Naive thymus-derived CD4-positive, alpha-beta T cell (primary cell): Measurements from ENCODE around the gene KIRREL2. TPM values are rescaled to one million over a fixed set of nuclear protein-coding genes. Genes with fewer than 3 reads are reported as not detected.

Experiments used
- ATAC-seq: fragments of 150-1000 bp; cut with Tn5 transposase; 2 replicates; pipeline ENCODE4 v1.10.0; 2021; ENCODE audit warnings: mild to moderate bottlenecking, moderate library complexity
- CTCF ChIA-PET: fragments of 350-600 bp; sonication (Branson Sonifier 250); formaldehyde crosslinking; loops from one replicate; lab custom pipeline; 2021; ENCODE audit warnings: antibody characterized with exemption; lab: Charles Lee
- POLR2A ChIA-PET: fragments of 350-600 bp; sonication (Branson Sonifier 250); formaldehyde crosslinking; loops from one replicate; lab custom pipeline; 2021; ENCODE audit warnings: antibody characterized with exemption, inconsistent platforms; lab: Charles Lee
- DNase-seq, 9 donors: peaks; one replicate each; pipeline versions ENCODE4 v3.0.0 to v3.0.0-alpha.2; 2020 to 2022; ENCODE audit warnings: mixed read lengths in 1 of 9
- H3K27ac ChIP-seq: one replicate; pipeline ENCODE4 v1.7.0; 2013; ENCODE audit warnings: mild to moderate bottlenecking, low read depth, low read length, moderate library complexity
- H3K27me3 ChIP-seq, 2 donors: one replicate each; pipeline ENCODE4 v1.7.0; 2013; ENCODE audit warnings: low read length in 2 of 2, mild to moderate bottlenecking in 2 of 2, moderate library complexity in 2 of 2; ENCODE audit not compliant: control insufficient read depth in 2 of 2, insufficient read depth in 2 of 2
- H3K36me3 ChIP-seq, 3 experiments: 1 replicate in 2 of 3; 2 replicates in 1 of 3; pipeline ENCODE4 v1.7.0; 2013; ENCODE audit warnings: low read length in 3 of 3, mild to moderate bottlenecking in 3 of 3, moderate library complexity in 1 of 3; ENCODE audit not compliant: insufficient read depth in 3 of 3, control insufficient read depth in 2 of 3
- H3K4me1 ChIP-seq, 2 donors: one replicate each; pipeline ENCODE4 v1.7.0; 2013; ENCODE audit warnings: low read length in 2 of 2, mild to moderate bottlenecking in 2 of 2, moderate library complexity in 1 of 2; ENCODE audit not compliant: control insufficient read depth in 2 of 2, insufficient read depth in 2 of 2
- H3K4me3 ChIP-seq: 2 replicates; pipeline ENCODE4 v1.7.0; 2013; ENCODE audit warnings: mild to moderate bottlenecking, low read length
- H3K9me3 ChIP-seq, 3 experiments: 1 replicate in 2 of 3; 2 replicates in 1 of 3; pipeline ENCODE4 v1.7.0; 2013; ENCODE audit warnings: low read length in 3 of 3; ENCODE audit not compliant: control insufficient read depth in 2 of 3
- H3K27ac Mint-ChIP-seq, 9 donors: one replicate each; pipeline ENCODE4 v1.8.0; 2020 to 2022; ENCODE audit warnings: mixed read lengths in 9 of 9, mild to moderate bottlenecking in 8 of 9, moderate library complexity in 5 of 9, inconsistent platforms in 2 of 9
- H3K27me3 Mint-ChIP-seq, 5 donors: one replicate each; pipeline ENCODE4 v1.8.0; 2021 to 2022; ENCODE audit warnings: mixed read lengths in 5 of 5, mild to moderate bottlenecking in 1 of 5
- H3K36me3 Mint-ChIP-seq, 5 donors: one replicate each; pipeline ENCODE4 v1.8.0; 2020 to 2022; ENCODE audit warnings: mixed read lengths in 5 of 5, mild to moderate bottlenecking in 3 of 5, inconsistent platforms in 1 of 5
- H3K4me1 Mint-ChIP-seq, 7 donors: one replicate each; pipeline ENCODE4 v1.8.0; 2020 to 2022; ENCODE audit warnings: mixed read lengths in 7 of 7, mild to moderate bottlenecking in 3 of 7, inconsistent platforms in 1 of 7
- H3K4me3 Mint-ChIP-seq, 10 donors: one replicate each; pipeline ENCODE4 v1.8.0; 2020 to 2022; ENCODE audit warnings: mild to moderate bottlenecking in 10 of 10, mixed read lengths in 10 of 10, moderate library complexity in 6 of 10, inconsistent platforms in 2 of 10
- H3K9me3 Mint-ChIP-seq, 11 donors: one replicate each; pipeline ENCODE4 v1.8.0; 2020 to 2022; ENCODE audit warnings: mixed read lengths in 11 of 11, mild to moderate bottlenecking in 4 of 11, inconsistent platforms in 1 of 11, moderate library complexity in 1 of 11
- intact Hi-C, 2 donors: fragments of 100-400 bp; cut with micrococcal nuclease; formaldehyde crosslinking; loops; one replicate each; pipeline ENCODE4 v1.15.1; 2023
- polyA plus RNA-seq, 2 donors: library from polyadenylated mRNA; unstranded; fragments of 300-500 nt; fragmentation: Illumina TruSeq; gene quantifications; one replicate each; pipeline ENCODE4 v1.2.3, GENCODE V29; 2021
- total RNA-seq, 6 experiments: library from RNA in 5 of 6; stranded (reverse) in 5 of 6; gene quantifications; 1 replicate in 5 of 6; 2 replicates in 1 of 6; pipeline ENCODE4 v1.2.3 and lab custom pipeline; 2021 to 2026

KIRREL2 gene
- total and polyA plus RNA-seq, 7 experiments from 2014 or later: 0.16 to 1.3 (median 0.29) TPM; not detected in 4

GRCh38 chr19:35898499-35898809 lies 41.7 kb downstream of the KIRREL2 start:
- Histone ChIP-seq H3K4me3 (peak overlapping the region; percentile 94), H3K4me1 (peaks cover 25 to 33% of the 10 kb centered on the region in 2 donors), H3K27ac (peak overlapping the region; percentile 100), H3K9me3 (no peaks in the 10 kb centered on the region), H3K27me3 (no peaks in the 10 kb centered on the region), H3K36me3 (peaks cover 0 to 47% (median 10%) of the 10 kb centered on the region in 3 experiments)
- DNase-seq (peak in 2 of 9 donors; percentile 11 to 24), ATAC-seq (no peak)
- intact Hi-C loops: loop anchor here (2.0 to 10.0 kb wide), 2 partner anchors 60 to 216 kb away; partner anchors contain the start of genes OVOL3 (in 1 of the 2), POLR2I (in 1 of the 2) and TBCB (in 1 of the 2)
- Mint-ChIP-seq H3K27me3 (no peaks in the 10 kb centered on the region), H3K4me3 (peak overlapping the region; percentile 83 to 100 (median 95)), H3K4me1 (peaks cover 25 to 53% (median 34%) of the 10 kb centered on the region in 7 donors), H3K9me3 (peaks cover 0 to 3% (median 0%) of the 10 kb centered on the region in 11 donors), H3K36me3 (peaks cover 0 to 17% (median 8%) of the 10 kb centered on the region in 5 donors), H3K27ac (peak overlapping the region; percentile 84 to 97 (median 96))
- POLR2A ChIA-PET: interaction anchor here (0.5 to 1.5 kb wide), 8 partner anchors 10 to 157 kb away, joined by 3 to 11 read pairs (median 6); partner anchors contain the start of genes IGFLR1 and TYROBP
- CTCF ChIA-PET: interaction anchor here (0.6 to 1.7 kb wide), 3 partner anchors 13 to 16 kb away, joined by 3 to 6 read pairs (median 5); no protein-coding TSS in a partner anchor

DNA sequence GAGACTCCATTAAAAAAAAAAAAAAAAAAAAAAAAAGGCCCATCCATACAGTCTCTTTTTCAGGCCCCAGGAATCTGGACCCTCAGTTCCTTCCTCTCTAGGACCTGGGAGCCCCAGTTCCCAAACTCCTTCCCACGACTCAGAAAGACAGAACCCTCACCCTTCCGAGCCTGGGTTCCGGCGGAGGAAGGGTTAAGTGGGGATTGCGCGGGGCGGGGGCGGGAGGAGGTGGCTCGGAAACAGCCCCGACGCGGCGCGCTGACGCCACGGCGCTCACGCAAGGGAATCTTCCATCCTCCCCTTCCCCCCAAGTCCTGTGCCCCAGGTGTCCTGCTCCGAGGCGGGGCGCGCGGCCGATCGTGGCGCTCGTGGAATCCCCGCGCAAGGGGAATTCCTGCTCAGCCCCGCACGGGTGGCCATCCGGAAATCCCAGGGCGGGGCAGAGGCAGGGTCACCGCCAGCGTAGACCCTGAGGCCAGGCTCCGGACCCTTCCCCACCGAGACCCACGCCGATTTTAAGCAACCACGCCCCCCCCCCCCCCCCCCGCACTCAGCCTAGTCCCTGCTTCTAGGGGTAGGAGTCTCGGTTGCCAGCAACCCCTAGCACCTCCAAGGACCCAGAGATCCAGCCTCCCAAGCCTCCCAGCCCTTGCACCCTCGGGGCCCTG lies 43.0 kb downstream of the KIRREL2 start:
- H3K9me3 ChIP-seq: no peaks in the 10 kb centered on the region
- peaks cover 0 to 3% (median 0%) of the 10 kb centered on the region in 11 donors for H3K9me3 Mint-ChIP-seq
- H3K36me3 ChIP-seq: peaks cover 4 to 37% (median 6%) of the 10 kb centered on the region in 3 experiments
- H3K4me3 Mint-ChIP-seq: peak overlapping the region; percentile 83 to 100 (median 95)
- ChIA-PET POLR2A (interaction anchor here (1.4 to 2.1 kb wide), 4 partner anchors 17 to 32 kb away, joined by 5 to 23 read pairs (median 8); no protein-coding TSS in a partner anchor), CTCF (no interaction called here)
- peaks cover 34 to 65% (median 46%) of the 10 kb centered on the region in 7 donors for H3K4me1 Mint-ChIP-seq
- ATAC-seq (peak; percentile 74), DNase-seq (peak; percentile 74 to 94 (median 87))
- peak overlapping the region; percentile 94 for H3K4me3 ChIP-seq
- H3K27me3 ChIP-seq: no peaks in the 10 kb centered on the region
- peaks cover 35 to 43% of the 10 kb centered on the region in 2 donors for H3K4me1 ChIP-seq
- peak overlapping the region; percentile 100 for H3K27ac ChIP-seq
- H3K36me3 Mint-ChIP-seq: peaks cover 0 to 19% (median 9%) of the 10 kb centered on the region in 5 donors
- intact Hi-C loops: loop anchor here (1.0 to 10.0 kb wide), 11 partner anchors 17 to 687 kb away; partner anchors contain the start of genes TBCB (in 2 of the 2), ALKBH6 (in 1 of the 2), OVOL3 (in 1 of the 2) and POLR2I (in 1 of the 2)
- no peaks in the 10 kb centered on the region for H3K27me3 Mint-ChIP-seq
- H3K27ac Mint-ChIP-seq: peak overlapping the region; percentile 92 to 97 (median 96)

DNA sequence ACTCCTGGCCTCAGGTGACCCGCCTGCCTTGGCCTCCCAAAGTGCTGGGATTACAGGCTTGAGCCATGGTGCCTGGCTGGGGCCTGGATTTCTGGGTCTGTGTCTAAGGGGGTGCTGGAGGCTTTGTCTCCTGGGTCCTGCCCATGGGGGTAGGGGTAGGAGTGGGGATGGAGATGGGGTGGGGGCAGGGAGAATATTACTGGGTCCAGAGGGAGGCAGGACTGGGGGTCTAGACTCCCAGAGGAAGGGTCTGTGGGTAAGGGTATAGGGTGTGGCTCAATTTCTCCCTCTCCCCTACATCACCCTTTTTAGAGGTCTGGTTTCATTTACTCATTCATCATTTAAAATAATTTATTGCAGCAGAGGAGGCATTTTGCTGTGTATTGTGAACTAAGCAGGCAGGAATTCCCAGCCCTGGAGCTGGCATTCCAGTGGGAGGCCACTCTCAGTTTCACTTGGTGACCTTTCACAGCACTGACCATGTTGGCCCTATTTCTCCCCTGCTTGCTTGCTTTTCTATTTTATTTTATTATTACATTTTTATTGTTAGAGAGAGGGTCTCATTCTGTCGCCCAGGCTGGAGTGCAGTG lies 44.4 kb downstream of the KIRREL2 start:
- peaks cover 0 to 14% (median 3%) of the 10 kb centered on the region in 5 donors for H3K36me3 Mint-ChIP-seq
- peaks cover 0 to 3% (median 0%) of the 10 kb centered on the region in 11 donors for H3K9me3 Mint-ChIP-seq
- H3K4me1 Mint-ChIP-seq: peaks cover 35 to 66% (median 47%) of the 10 kb centered on the region in 7 donors
- H3K27me3 Mint-ChIP-seq: no peaks in the 10 kb centered on the region
- peak overlapping the region; percentile 100 for H3K27ac ChIP-seq
- H3K27me3 ChIP-seq: no peaks in the 10 kb centered on the region
- CTCF ChIA-PET: interaction anchor here (0.6 to 1.2 kb wide), 4 partner anchors 21 to 695 kb away, joined by 3 to 8 read pairs (median 4); no protein-coding TSS in a partner anchor
- DNase-seq: no peak
- intact Hi-C loops: loop anchor here in 1 of 2 donors (5.0 kb wide), 1 partner anchor 689 kb away; no protein-coding TSS in a partner anchor
- ATAC-seq: no peak
- peak overlapping the region; percentile 92 to 98 (median 97) for H3K27ac Mint-ChIP-seq
- POLR2A ChIA-PET: interaction anchor here (0.6 to 2.1 kb wide), 8 partner anchors 8 to 272 kb away, joined by 4 to 23 read pairs (median 6); no protein-coding TSS in a partner anchor
- H3K4me3 Mint-ChIP-seq: peak overlapping the region; percentile 83 to 100 (median 96)
- peaks cover 39 to 49% of the 10 kb centered on the region in 2 donors for H3K4me1 ChIP-seq
- no peaks in the 10 kb centered on the region for H3K9me3 ChIP-seq
- H3K4me3 ChIP-seq: peak overlapping the region; percentile 84
- H3K36me3 ChIP-seq: peaks cover 0 to 22% (median 4%) of the 10 kb centered on the region in 3 experiments

DNA sequence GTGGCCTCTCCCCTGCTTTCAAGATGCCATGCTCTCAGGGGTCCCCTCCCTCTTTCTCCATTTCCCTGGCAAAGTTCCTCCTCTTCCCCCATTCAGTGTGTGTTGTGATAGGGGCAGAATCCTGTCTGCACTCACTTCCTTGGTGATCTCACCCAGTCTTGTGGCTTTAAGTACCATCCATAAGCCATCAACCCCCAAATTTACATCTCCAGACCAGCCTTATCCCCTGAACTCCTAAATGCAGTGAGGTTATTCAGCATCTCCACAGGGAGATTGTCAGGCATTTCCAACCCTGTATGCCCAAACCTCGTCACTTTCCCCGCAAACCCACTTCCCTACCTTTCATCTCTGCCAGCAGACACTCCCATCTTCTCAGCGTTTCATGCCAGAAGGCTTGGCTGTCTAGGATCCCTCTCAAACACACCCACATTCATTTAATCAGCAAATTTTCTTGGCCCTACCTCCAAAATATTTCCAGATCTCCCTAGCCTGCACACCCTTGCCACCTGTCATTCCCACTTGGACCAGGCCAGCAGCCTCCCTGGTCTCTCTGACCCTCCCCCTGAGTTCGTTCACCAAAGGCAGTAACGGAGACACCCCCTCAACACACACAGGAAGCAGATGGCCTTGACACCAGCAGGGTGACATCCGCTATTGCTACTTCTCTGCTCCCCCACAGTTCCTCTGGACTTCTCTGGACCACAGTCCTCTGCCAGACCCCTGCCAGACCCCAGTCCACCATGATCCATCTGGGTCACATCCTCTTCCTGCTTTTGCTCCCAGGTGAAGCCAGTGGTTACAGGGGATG lies 45.3 kb downstream of the KIRREL2 start, which contains the start of gene HCST:
Gene HCST (plus strand): TSS at position 676 of the 808 bp plus-strand sequence. CDS start 65 bp downstream, at position 741.
- intact Hi-C loops: loop anchor here (1.0 to 5.0 kb wide), 3 partner anchors 33 to 690 kb away; partner anchors contain the start of gene APLP1 (in 1 of the 2)
- POLR2A ChIA-PET: interaction anchor here (1.2 to 4.1 kb wide), 7 partner anchors 12 to 92 kb away, joined by 3 to 44 read pairs (median 4); partner anchors contain the start of gene SDHAF1
- peaks cover 35 to 61% (median 49%) of the 10 kb centered on the region in 7 donors for H3K4me1 Mint-ChIP-seq

GRCh38 chr19:35902870-35903475 lies 46.3 kb downstream of the KIRREL2 start:
- intact Hi-C loops: loop anchor here (1.0 to 5.0 kb wide), 7 partner anchors 21 to 691 kb away; partner anchors contain the start of genes THAP8 (in 2 of the 2), WDR62 (in 2 of the 2), APLP1 (in 1 of the 2) and PSENEN (in 1 of the 2)
- Mint-ChIP-seq H3K9me3 (peaks cover 0 to 3% (median 0%) of the 10 kb centered on the region in 11 donors), H3K36me3 (peaks cover 0 to 9% (median 0%) of the 10 kb centered on the region in 5 donors), H3K27ac (peak overlapping the region; percentile 92 to 98 (median 97)), H3K27me3 (no peaks in the 10 kb centered on the region), H3K4me3 (peak overlapping the region; percentile 83 to 100 (median 94)), H3K4me1 (peaks cover 31 to 54% (median 46%) of the 10 kb centered on the region in 7 donors)
- Histone ChIP-seq H3K27ac (peak overlapping the region; percentile 100), H3K36me3 (peaks cover 0 to 5% (median 4%) of the 10 kb centered on the region in 3 experiments), H3K9me3 (no peaks in the 10 kb centered on the region), H3K4me3 (peak overlapping the region; percentile 84), H3K27me3 (no peaks in the 10 kb centered on the region), H3K4me1 (peaks cover 29 to 41% of the 10 kb centered on the region in 2 donors)
- ATAC-seq (no peak), DNase-seq (no peak)
- ChIA-PET CTCF (interaction anchor here (2.2 to 2.5 kb wide), 2 partner anchors 23 to 28 kb away, joined by 7 to 9 read pairs; no protein-coding TSS in a partner anchor), POLR2A (interaction anchor here (0.7 to 4.1 kb wide), 11 partner anchors 10 to 158 kb away, joined by 3 to 44 read pairs (median 3); partner anchors contain the start of genes PSENEN, SDHAF1, THAP8 and U2AF1L4)

More for the DNA sequence above, 45.3 kb downstream of the KIRREL2 start, which contains the start of gene HCST:
- Histone ChIP-seq H3K9me3 (no peaks in the 10 kb centered on the region), H3K4me1 (peaks cover 38 to 45% of the 10 kb centered on the region in 2 donors), H3K4me3 (peak within 1 kb of the TSS; percentile 84), H3K27me3 (no peaks in the 10 kb centered on the region), H3K27ac (peak within 1 kb of the TSS; percentile 100), H3K36me3 (peaks cover 0 to 13% (median 4%) of the 10 kb centered on the region in 3 experiments)
- Mint-ChIP-seq H3K9me3 (peaks cover 0 to 3% (median 0%) of the 10 kb centered on the region in 11 donors), H3K27ac (peak within 1 kb of the TSS; percentile 92 to 98 (median 97)), H3K36me3 (peaks cover 0 to 14% (median 3%) of the 10 kb centered on the region in 5 donors), H3K4me3 (peak within 1 kb of the TSS; percentile 83 to 100 (median 94)), H3K27me3 (no peaks in the 10 kb centered on the region)
- DNase-seq: peak; percentile 24 to 78 (median 69)
- peak; percentile 13 for ATAC-seq
- CTCF ChIA-PET: interaction anchor here (2.2 kb wide), 1 partner anchor 29 kb away, joined by 9 read pairs; no protein-coding TSS in a partner anchor
